Gastroesophageal sphincter (tissue), 3 donors: ENCODE measurements around the gene MMP28.

ENCODE experiments used
- CTCF ChIP-seq, 4 experiments: fragments of 200-600 bp in 2 of 4; fragments of 450-650 bp in 2 of 4; sonication (generic) in 1 of 4; IDR thresholded peaks; one replicate each; pipeline ENCODE4 v1.5.1; 2017 to 2019; ENCODE audit warnings: antibody characterized with exemption in 4 of 4, mild to moderate bottlenecking in 2 of 4, moderate library complexity in 2 of 4
- POLR2A ChIP-seq, 2 donors: fragments of 450-650 bp; IDR thresholded peaks; one replicate each; pipeline ENCODE4 v1.6.1; 2017; ENCODE audit warnings: antibody characterized with exemption in 2 of 2, mild to moderate bottlenecking in 2 of 2, moderate library complexity in 1 of 2

GRCh38 chr17:35740216-35740615 is 55.2 kb downstream of the MMP28 start:
- TF ChIP-seq CTCF (IDR thresholded peaks at IDR 0.05), result no peak
- TF ChIP-seq POLR2A (IDR thresholded peaks at IDR 0.05), result no peak
